Liver (tissue), 3 donors: ENCODE data around the gene LILRB2.

Experiments
- CTCF ChIP-seq: fragments of 150-350 bp; IDR thresholded peaks from 2 replicates; pipeline ENCODE4 v1.5.1; 2017; ENCODE audit warnings: improper control_type of control experiment, low read depth, low read length; ENCODE audit not compliant: missing input control
- JUND ChIP-seq, 2 donors: IDR thresholded peaks; 2 replicates each; pipeline ENCODE4 v1.6.1; 2016; ENCODE audit warnings: antibody characterized with exemption in 2 of 2
- RAD21 ChIP-seq, 2 donors: IDR thresholded peaks; 2 replicates each; pipeline ENCODE4 v1.6.1; 2016; ENCODE audit warnings: antibody characterized with exemption in 2 of 2, mild to moderate bottlenecking in 2 of 2
- SP1 ChIP-seq: IDR thresholded peaks from 2 replicates; pipeline ENCODE4 v1.6.1; 2018; ENCODE audit warnings: antibody characterized with exemption, mild to moderate bottlenecking
- TAF1 ChIP-seq: conservative IDR thresholded peaks from 2 replicates; pipeline ENCODE4 v1.6.1; 2016; ENCODE audit warnings: antibody characterized with exemption, mild to moderate bottlenecking
- donor health status: healthy.
- donor health status: healthy.

GRCh38 chr19:54324071-54324470, 43.2 kb upstream of the LILRB2 start:
- TF ChIP-seq CTCF = no peak
- TF ChIP-seq JUND (IDR thresholded peaks at IDR 0.05) = no peak
- TF ChIP-seq TAF1 = no peak
- no peak for TF ChIP-seq RAD21 (IDR thresholded peaks at IDR 0.05)
- no peak for TF ChIP-seq SP1
